Endometrium (tissue), 2 donors: ENCODE data around the gene TXNRD2.
"Not testable (repeated sequence)": the region's sequence is repeated elsewhere in the genome, so short reads cannot be mapped to it uniquely, and the experiment has no call there.

ENCODE experiments used
- FAIRE-seq: peaks from 2 replicates; lab custom pipeline; 2012; peaks lifted over from hg19 to GRCh38; lab: Jason Lieb, UNC
- donor health status: control.
- donor health status: control.

TXNRD2 gene

DNA sequence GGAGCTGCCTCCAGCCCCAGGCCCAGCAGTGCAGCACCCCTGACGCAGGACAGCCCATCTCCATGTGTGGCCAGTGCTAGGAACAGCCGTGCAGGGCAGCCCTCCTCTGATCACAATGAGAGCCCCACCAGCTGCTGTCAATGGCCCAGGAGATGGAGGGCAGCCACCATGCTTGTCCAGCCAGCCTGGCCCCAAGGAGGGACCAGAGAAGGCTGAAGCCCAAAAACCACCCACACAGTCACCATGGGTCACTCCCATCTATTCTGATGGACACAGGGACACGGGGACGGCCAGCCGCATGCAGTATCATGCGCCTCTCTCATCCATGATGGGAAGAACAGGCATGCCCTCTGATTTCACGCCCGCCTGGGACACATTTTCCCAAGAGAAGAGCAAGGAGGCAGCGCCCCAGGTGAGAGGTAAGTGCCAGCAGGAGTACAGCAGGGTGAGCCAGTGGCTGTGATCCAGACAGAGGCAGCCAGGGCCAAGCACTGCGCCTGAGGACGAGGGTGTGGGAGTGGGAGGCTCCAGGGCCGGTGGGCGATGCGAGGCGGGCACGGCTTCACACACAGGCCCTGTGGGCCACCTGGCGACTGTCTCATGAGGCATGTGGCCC is 53.4 kb downstream of the TXNRD2 start:
- no peak for FAIRE-seq

DNA sequence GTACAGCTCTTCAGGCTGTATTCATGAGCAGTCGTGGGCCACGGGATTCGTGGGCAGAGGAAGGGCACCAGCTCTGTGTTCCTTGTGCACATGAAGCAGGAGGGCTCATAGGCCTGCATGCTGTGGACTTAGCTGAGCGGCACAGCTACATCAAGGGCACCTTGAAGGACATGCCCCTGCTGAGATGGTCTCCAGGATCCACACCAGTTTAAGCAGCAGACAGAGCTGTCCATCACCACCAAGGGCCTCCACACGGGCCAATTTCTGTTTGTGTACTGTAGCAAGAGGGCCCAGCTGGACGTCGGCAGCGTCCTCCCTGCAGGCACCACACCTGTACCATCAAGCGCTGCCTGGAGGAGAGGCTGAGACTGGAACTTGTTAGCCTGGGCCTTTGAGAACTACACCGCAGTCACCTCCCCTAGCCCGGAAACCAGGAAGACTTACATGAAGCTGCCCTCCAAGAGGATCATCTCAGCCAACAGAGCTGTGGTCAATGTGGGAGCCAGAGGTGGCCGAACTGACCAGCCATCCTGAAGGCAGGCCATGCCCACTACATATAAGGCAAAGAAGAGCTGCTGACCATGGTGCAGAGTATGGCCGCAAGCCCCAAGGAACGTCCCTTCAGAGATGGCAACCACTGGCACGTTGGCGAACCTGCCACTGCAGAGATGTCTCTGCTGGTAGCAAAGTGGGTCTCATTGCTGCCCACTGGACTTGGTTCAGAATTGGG is 54.2 kb downstream of the TXNRD2 start:
- FAIRE-seq = no peak

- FAIRE-seq = no peak
Observed at GRCh38 chr22:19886605-19887255, 54.9 kb downstream of the TXNRD2 start.

DNA sequence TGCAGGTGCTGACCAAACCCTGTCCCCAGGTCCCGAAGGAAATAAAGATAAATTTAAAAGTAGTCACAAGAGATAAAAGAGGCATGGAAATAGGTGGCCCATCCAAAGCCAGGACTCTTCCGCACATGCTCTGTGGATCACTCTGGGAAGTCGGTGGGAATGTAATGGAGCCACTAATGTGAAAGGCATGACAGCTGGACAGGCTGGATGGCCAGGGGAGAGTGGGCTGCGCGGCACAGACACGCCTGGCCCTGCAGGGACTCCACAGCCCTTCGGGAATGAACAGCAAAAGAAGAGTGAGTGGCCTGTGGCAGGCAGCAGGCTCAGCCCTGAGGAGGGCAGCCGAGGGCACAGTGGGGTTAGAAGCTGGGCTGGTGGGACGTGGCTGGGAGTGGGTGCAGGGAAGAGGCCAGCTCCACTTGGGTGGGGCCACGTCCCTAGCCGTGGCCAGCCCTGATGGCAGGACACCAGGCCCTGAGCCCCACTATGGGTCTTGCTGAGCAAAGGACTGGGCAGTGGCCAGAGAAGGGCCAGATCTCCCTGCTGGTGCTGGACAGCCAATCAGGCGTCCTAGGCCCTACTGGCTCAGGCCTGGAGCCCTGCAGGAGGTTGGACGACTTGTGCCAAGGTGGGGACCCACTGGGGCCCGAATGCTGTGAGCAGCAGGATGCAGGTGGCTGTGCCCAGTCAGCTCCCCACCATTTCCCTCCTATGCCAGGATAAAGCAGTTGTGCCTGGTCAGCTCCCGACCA is 55.6 kb downstream of the TXNRD2 start:
- no peak for FAIRE-seq

GRCh38 chr22:19884954-19885751 is 56.5 kb downstream of the TXNRD2 start:
- FAIRE-seq = no peak

- no peak for FAIRE-seq
Observed at GRCh38 chr22:19884161-19884953, 57.3 kb downstream of the TXNRD2 start.

DNA sequence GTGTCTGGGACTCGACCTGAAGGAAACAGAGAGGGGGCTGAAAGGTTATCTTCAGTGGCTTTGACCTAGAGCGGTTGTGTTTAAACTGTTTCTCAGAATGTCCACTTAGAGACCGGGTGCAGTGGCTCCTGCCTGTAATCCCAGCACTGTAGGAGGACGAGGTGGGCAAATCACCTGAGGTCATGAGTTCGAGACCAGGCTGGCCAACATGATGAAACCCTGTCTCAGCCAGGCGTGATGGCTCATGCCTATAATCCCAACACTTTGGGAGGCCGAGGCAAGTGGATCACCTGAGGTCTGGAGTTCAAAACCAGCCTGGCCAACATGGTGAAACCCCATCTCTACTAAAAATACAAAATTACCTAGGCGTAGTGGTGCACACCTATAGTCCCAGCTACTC is 58.2 kb downstream of the TXNRD2 start:
- not testable (repeated sequence) for FAIRE-seq

DNA sequence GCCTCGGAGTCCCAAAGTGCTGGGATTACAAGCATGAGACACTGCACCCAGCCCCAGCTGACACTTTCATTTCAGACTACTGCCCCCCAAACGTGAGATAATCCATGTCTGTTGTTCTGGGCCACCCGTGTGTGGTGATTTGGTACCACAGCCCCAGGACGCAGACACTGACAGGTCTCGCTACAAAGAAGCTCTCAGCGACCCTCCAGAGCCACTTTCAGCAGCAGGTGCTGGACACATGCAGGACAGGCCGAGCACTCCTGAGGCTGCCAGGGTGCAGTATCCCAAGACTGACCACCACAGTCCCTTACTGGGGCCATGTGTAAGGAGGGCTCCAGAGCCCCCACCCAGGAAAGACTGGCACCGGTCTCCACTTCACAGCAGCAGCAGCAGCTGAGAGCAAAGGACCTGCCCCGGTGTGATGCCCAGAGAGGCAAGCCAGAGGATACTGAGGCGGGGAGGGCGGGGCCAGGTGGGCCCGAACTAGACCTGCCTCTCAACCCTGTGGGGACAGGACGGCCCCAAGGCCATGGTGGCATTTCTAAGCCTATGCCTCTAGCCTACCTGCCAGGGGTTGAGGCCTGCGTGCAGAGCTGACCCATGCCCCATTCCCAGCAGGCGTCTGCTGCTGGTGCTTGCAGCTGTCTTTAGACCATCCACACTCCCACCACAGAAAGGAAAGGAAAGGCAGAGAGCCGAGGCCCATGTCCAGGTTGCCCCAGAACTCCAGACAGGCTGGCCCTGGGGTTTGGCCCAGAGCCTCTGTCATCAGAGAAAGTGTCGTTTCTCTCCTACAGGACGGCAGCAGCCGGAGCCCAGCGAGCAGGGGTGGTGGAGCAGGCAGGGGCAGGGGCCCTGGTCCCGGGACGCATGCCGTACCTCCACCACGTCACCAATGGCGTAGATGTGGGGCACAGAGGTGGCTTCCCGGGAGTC is 58.9 kb downstream of the TXNRD2 start:
- FAIRE-seq = no peak

DNA sequence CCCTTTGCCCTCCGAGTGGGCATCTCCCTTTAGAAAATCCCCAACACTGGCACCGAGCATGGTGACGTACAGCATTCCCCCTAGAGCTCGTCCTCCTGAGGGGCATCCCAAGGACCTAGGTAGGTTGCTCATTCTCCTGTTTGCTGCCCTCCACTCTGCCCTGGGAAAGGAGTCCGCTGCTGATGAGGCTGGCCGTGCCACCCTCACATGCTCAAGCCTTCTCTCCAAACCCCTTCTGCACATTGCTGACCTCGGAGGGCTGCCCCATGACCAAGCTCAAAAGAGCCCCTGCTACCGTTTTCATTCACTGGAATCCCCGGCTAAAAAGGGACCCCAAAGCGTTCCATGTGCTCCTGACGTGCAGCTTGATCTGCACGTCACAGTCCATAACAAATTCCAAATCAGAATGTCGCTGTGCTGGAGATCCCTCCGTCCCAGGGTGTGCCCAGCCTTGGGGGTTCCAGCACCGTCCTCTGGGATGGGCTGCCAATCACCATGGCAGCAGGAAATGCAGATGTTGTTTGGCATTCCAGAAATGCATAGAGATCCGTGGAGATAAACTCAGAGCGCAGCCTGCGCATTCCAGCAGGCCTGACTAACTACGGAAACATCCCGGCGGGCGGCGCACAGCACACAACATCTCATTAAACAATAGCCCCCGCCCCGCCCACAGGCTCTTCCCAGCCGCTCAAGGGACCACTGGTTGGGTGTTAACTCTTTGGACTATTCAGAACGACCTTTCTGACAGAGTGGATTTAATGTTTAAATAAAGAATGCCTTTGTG is 60.6 kb downstream of the TXNRD2 start:
- FAIRE-seq = peak; percentile 67

- FAIRE-seq = no peak
Observed at GRCh38 chr22:19879992-19880785, 61.4 kb downstream of the TXNRD2 start.

DNA sequence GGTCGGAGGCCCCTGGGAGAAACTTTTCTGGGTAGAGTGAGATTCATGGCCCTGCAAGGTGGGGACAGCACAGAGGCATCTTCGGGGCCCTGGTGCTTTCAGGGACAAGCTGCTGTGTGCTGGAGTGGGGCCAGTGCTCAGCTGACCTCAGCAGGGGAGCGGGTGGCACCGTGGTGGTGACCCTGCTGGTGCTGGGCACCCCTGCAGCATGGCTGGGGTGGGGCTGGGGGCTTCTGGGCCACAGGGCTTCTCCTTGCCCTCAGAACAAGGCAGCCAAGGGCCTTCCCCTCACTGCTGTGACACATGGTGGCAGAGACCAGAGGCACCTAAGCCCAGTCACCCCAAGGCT is 62.0 kb downstream of the TXNRD2 start:
- FAIRE-seq = no peak

DNA sequence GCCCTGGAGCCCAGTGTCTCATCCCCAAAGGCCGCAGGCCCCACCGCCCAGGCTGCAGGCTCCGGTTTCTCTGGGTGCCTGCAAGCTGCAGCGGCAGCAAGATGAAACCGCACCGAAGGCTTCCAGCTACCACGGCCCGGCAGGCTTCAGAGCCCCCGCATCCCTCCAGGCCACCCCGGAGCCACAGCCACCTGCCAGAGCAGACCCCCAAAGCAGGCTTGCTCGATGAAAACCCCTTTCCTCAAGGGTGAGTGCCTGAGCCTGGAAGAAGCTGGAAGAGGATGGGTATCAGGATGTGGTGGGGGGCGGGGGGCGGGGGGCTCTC is 62.4 kb downstream of the TXNRD2 start:
- FAIRE-seq = no peak

GRCh38 chr22:19878461-19879245 is 63.0 kb downstream of the TXNRD2 start:
- peak; percentile 90 for FAIRE-seq

DNA sequence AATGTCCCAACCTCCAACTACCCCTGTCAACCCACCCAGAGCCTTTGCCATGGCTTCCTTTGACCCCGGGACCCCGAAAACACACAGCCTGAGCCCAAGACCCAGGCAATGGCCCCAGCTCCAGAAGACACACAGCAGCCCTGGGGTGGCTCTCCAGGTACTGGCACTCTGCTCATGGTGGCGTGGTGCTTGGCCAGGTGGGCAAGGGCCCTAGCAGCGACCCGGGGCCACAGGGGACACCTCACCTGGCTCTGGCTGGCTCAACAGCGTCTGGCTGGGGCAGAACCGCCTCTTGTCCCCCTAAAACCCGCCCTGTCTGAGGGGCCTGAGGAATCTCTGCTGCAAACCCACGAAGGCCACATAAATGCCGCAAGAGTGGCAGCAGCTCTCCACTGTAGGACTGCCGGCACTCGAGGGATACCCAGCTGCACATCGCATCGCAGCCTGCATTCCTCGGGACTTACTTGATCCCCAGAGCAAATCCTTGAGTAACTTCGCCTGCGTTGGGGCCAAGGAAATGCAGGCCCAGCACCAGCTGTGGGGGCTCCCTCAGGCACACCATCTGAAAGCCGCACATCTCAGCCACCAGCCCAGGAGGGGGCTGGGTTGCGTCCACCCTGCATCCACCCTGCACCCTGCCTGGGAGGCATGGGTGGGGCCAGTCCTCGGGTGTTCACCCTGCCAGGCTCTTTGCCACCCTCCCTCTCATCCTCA is 63.8 kb downstream of the TXNRD2 start:
- no peak for FAIRE-seq

- no peak for FAIRE-seq
Observed at GRCh38 chr22:19876941-19877625, 64.5 kb downstream of the TXNRD2 start.

GRCh38 chr22:19876314-19876940 is 65.2 kb downstream of the TXNRD2 start:
- no peak for FAIRE-seq
